Stimulated activated CD8-positive, alpha-beta memory T cell treated with anti-CD3 and anti-CD28 coated beads, Interleukin-7, amount 100 ng/mL, for 1 hour (primary cell): Measurements from ENCODE around the gene OTUD1.

Source experiments
- DNase-seq, 2 donors: peaks; one replicate each; pipeline ENCODE4 v3.0.0-alpha.2; 2020; ENCODE audit warnings: low read depth in 2 of 2

The OTUD1 gene

GRCh38 chr10:23469596-23470237 is 30.8 kb downstream of the OTUD1 start:
- DNase-seq = no peak

GRCh38 chr10:23472181-23472580 is 33.3 kb downstream of the OTUD1 start:
- DNase-seq = no peak

- DNase-seq = no peak
Measured at GRCh38 chr10:23474081-23474480, 35.2 kb downstream of the OTUD1 start.

- DNase-seq = no peak
Measured at GRCh38 chr10:23474626-23475025, 35.8 kb downstream of the OTUD1 start.

DNA sequence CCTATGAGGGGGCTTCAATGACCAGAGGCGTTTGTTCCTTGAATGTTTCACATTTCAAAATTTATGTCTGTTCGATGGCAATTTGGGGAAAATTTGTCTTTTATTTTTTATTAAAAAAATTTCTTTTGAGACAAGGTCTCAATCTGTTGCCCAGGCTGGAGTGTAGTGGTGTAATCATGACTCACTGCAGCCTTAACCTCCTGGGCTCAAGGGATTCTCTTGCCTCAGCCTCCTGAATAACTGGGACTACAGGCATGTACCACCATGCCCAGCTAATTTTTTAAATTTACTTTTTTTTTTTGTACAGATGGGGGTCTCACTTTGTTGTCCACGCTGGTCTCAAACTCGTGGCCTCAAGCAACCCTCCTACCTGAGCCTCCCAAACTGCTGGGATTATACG is 39.7 kb downstream of the OTUD1 start:
- no peak for DNase-seq

DNA sequence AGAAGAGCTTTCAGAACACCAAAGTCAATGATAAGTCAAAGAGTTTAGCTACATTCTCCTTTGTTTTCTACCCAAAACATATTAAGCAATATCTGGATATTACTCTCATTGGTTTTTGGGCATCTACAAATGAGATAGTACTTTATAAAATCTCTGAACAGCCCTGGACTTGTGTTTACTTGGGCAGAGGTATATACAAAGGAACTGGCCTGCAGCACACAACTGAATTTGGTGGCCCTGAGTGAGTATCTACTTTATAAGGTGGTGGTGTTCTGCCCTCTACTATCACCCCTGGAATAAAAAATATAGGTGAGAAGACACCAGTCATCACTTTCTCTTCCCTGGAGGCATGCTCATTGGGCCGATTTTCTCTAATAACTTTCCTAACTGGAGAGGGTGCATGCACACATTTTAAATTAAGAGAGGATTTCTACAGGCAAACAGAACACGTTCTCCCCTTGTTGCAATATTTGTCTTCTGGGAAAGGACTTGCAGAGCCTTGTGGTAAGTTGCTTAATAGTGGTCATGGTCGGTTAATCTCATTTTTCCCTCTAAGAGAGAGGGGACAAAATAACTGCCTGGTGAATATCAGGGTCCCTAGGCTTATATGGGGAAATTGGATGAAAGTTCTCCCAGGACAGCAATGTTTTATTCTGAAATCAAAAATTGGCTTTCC is 41.1 kb downstream of the OTUD1 start:
- DNase-seq = no peak

GRCh38 chr10:23481363-23481961 is 42.6 kb downstream of the OTUD1 start:
- no peak for DNase-seq

GRCh38 chr10:23490115-23490514 is 51.2 kb downstream of the OTUD1 start:
- no peak for DNase-seq
